GM19395 (cell line): ENCODE measurements around the gene GNB1.

Experiments
- ATAC-seq: cut with Tn5 transposase; IDR thresholded peaks from one replicate; pipeline ENCODE4 v1.9.1; 2021; ENCODE audit warnings: mild to moderate bottlenecking, moderate library complexity; ENCODE audit not compliant: unreplicated experiment

Gene GNB1

GRCh38 chr1:1832820-1833219 is 58.1 kb downstream of the GNB1 start:
- no peak for ATAC-seq

GRCh38 chr1:1832166-1832565 is 58.7 kb downstream of the GNB1 start:
- ATAC-seq: no peak

GRCh38 chr1:1827089-1827848 is 63.6 kb downstream of the GNB1 start:
- no peak for ATAC-seq

- no peak for ATAC-seq
These were observed 64.4 kb downstream of the GNB1 start for GRCh38 chr1:1826356-1827088.

- ATAC-seq: no peak
These were observed 65.7 kb downstream of the GNB1 start for GRCh38 chr1:1825217-1825616.

- ATAC-seq: no peak
These were observed 71.1 kb downstream of the GNB1 start for GRCh38 chr1:1819762-1820161.

- ATAC-seq: no peak
These were observed 73.7 kb downstream of the GNB1 start for GRCh38 chr1:1817221-1817620.

GRCh38 chr1:1815606-1816281 is 75.1 kb downstream of the GNB1 start:
- no peak for ATAC-seq

GRCh38 chr1:1809489-1809888 is 81.4 kb downstream of the GNB1 start:
- no peak for ATAC-seq

GRCh38 chr1:1808206-1808605 is 82.7 kb downstream of the GNB1 start:
- no peak for ATAC-seq

- ATAC-seq: no peak
These were observed 84.0 kb downstream of the GNB1 start for GRCh38 chr1:1806890-1807289.

- ATAC-seq: no peak
These were observed 86.6 kb downstream of the GNB1 start for GRCh38 chr1:1804301-1804700.

GRCh38 chr1:1802871-1803270 is 88.0 kb downstream of the GNB1 start:
- no peak for ATAC-seq

- ATAC-seq: peak; percentile 80
These were observed 91.2 kb downstream of the GNB1 start for GRCh38 chr1:1799716-1800115.

GRCh38 chr1:1797731-1798341 is 93.1 kb downstream of the GNB1 start:
- ATAC-seq: no peak

- ATAC-seq: no peak
These were observed 94.4 kb downstream of the GNB1 start for GRCh38 chr1:1796466-1796865.

GRCh38 chr1:1794999-1795398 is 95.9 kb downstream of the GNB1 start:
- ATAC-seq: no peak

- ATAC-seq: no peak
These were observed 97.2 kb downstream of the GNB1 start for GRCh38 chr1:1793481-1794244.

- no peak for ATAC-seq
These were observed 102.0 kb downstream of the GNB1 start for GRCh38 chr1:1788646-1789431.

- ATAC-seq: no peak
These were observed 102.8 kb downstream of the GNB1 start for GRCh38 chr1:1788136-1788535.
